ENCODE results near the gene ZFYVE21. TPM values are rescaled to one million over a fixed set of nuclear protein-coding genes. Genes with fewer than 3 reads are reported as not detected.

ZFYVE21 gene
- total RNA-seq (2021; ENCODE audit: unreplicated experiment) (31.3 TPM), Bru-seq, nascent RNA (percentile 55 among the genes with signal in this experiment), BruChase-seq, experiment 1, labeled RNA remaining after a 6-hour chase (percentile 76 among the genes with signal in this experiment), BruChase-seq, experiment 2, labeled RNA remaining after a 2-hour chase (percentile 74 among the genes with signal in this experiment)
- polyA plus RNA-seq (2012), result 37.3 and 38.3 TPM in 2 replicates
- long read RNA-seq, transcript ZFYVE21-202 (7 exons, 1,383 nt), result major isoform, 55 of 70 reads
- long read RNA-seq, partial matches to known transcripts, result 0 of 70 reads
- long read RNA-seq, other reads (novel, unspliced or antisense), result 9 of 70 reads

GRCh38 chr14:103715052-103716000, at the start of gene ZFYVE21, which contains the start of gene XRCC3:
Gene ZFYVE21, plus strand, starts transcription at chr14:103715810. Its CDS starts 32 bp downstream, at chr14:103715842.
Gene XRCC3, minus strand, starts transcription at chr14:103715451. Its CDS starts 4,364 bp downstream, at chr14:103711087.
- RAD21 ChIA-PET (ENCODE audit: low non-redundant PET in 1 of 2, low total read pairs in 2 of 2, uncharacterized antibody in 2 of 2, unreplicated experiment in 2 of 2), result no interaction called here
- CTCF ChIA-PET, result interaction anchor here (1.1 kb wide), 1 partner anchor 363 kb away, joined by 4 read pairs; no protein-coding TSS in a partner anchor
- H3K4me2 ChIP-seq (ENCODE audit: low read length), result peak within 1 kb of the TSS; percentile 97
- ATAC-seq (peak; percentile 93), DNase-seq (ENCODE audit: low read depth, low spot score) (peak; percentile 99)
- H3K36me3 ChIP-seq (ENCODE audit: control insufficient read depth in 1 of 2, insufficient read depth in 2 of 2, low read length in 2 of 2), result peaks cover 0 to 5% of the 10 kb centered on the region in 2 experiments; a peak in 1 of 4 replicates
- H3K9ac ChIP-seq (ENCODE audit: low read length), result peak within 1 kb of the TSS; percentile 98
- H3K79me2 ChIP-seq (ENCODE audit: insufficient read depth, low read length), result peaks cover 84% of the 10 kb centered on the region
- peaks cover 13 to 25% of the 10 kb centered on the region in 2 experiments for H3K4me1 ChIP-seq (ENCODE audit: control insufficient read depth in 1 of 2, insufficient read depth in 2 of 2, low read length in 2 of 2)
- H3K9me2 ChIP-seq (ENCODE audit: insufficient read depth), result no peaks in the 10 kb centered on the region
- no peaks in the 10 kb centered on the region for H3K9me3 ChIP-seq (ENCODE audit: control insufficient read depth in 1 of 2, insufficient read depth in 1 of 2, low read depth in 1 of 2, low read length in 2 of 2)
- H3K27me3 ChIP-seq (ENCODE audit: insufficient read depth, low read length), result no peaks in the 10 kb centered on the region
- no TSS peak for BruUV-seq (replicated peaks)
- H2AFZ ChIP-seq (ENCODE audit: low read depth, low read length, poor library complexity, severe bottlenecking), result no peak within 1 kb of the TSS
- TF ChIP-seq POLR2AphosphoS5 (IDR thresholded peaks at IDR 0.05; ENCODE audit: low read depth, low read length) (peak; percentile 56), SP1 (IDR thresholded peaks at IDR 0.05; ENCODE audit: low read depth) (peak; percentile 99), SIN3A (IDR thresholded peaks at IDR 0.05; ENCODE audit: low read depth) (peak; percentile 59), SRF (IDR thresholded peaks at IDR 0.05; ENCODE audit: low read depth) (peak; percentile 81; the same call in 1 of the 2 replicates), EZH2 (IDR thresholded peaks at IDR 0.05) (no peak), RAD21 (IDR thresholded peaks at IDR 0.05; ENCODE audit: low read depth) (no peak), MAX (IDR thresholded peaks at IDR 0.05) (peak; percentile 62; the same call in 1 of the 2 replicates), ZFX (IDR thresholded peaks at IDR 0.05) (peak; percentile 90)
- peak within 1 kb of the TSS; percentile 77 for H3K27ac ChIP-seq (ENCODE audit: low read depth, low read length)
- POLR2A ChIA-PET, result interaction anchor here (0.9 kb wide), 1 partner anchor 10 kb away, joined by 3 read pairs; no protein-coding TSS in a partner anchor
- H3K4me3 ChIP-seq (replicated peaks in 1 of 2; ENCODE audit: low read depth in 1 of 2, low read length in 2 of 2), result peak within 1 kb of the TSS; percentile 70 to 81
- intact Hi-C loops (cut with micrococcal nuclease), result no loop called here
- no peaks in the 10 kb centered on the region for H4K20me1 ChIP-seq (ENCODE audit: insufficient read depth)
